IPS-15b (cell line): Measurements from ENCODE around the gene RSPH9.

ENCODE experiments used
- H3K27me3 ChIP-seq: one replicate; pipeline ENCODE4 v1.6.1; 2013; ENCODE audit warnings: low read length; ENCODE audit not compliant: control insufficient read depth, insufficient read depth
- H3K36me3 ChIP-seq: one replicate; pipeline ENCODE4 v1.6.1; 2013; ENCODE audit warnings: low read length; ENCODE audit not compliant: control insufficient read depth, insufficient read depth
- H3K4me1 ChIP-seq: one replicate; pipeline ENCODE4 v1.6.1; 2013; ENCODE audit warnings: mild to moderate bottlenecking, low read length; ENCODE audit not compliant: control insufficient read depth, insufficient read depth
- H3K4me3 ChIP-seq: one replicate; pipeline ENCODE4 v1.5.1; 2013; ENCODE audit warnings: low read depth, low read length
- H3K9ac ChIP-seq: one replicate; pipeline ENCODE4 v1.6.1; 2013; ENCODE audit warnings: low read depth, mild to moderate bottlenecking, low read length
- H3K9me3 ChIP-seq: one replicate; pipeline ENCODE4 v1.6.1; 2013; ENCODE audit warnings: mild to moderate bottlenecking, low read length; ENCODE audit not compliant: control insufficient read depth, insufficient read depth

Gene RSPH9

GRCh38 chr6:43671801-43672690, 27.2 kb downstream of the RSPH9 start:
- H3K27me3 ChIP-seq, result no peaks in the 10 kb centered on the region
- no peak overlapping the region for H3K9ac ChIP-seq
- H3K9me3 ChIP-seq, result no peaks in the 10 kb centered on the region
- H3K4me1 ChIP-seq, result peaks cover 11% of the 10 kb centered on the region
- H3K36me3 ChIP-seq, result peaks cover 45% of the 10 kb centered on the region
- H3K4me3 ChIP-seq, result no peak overlapping the region

DNA sequence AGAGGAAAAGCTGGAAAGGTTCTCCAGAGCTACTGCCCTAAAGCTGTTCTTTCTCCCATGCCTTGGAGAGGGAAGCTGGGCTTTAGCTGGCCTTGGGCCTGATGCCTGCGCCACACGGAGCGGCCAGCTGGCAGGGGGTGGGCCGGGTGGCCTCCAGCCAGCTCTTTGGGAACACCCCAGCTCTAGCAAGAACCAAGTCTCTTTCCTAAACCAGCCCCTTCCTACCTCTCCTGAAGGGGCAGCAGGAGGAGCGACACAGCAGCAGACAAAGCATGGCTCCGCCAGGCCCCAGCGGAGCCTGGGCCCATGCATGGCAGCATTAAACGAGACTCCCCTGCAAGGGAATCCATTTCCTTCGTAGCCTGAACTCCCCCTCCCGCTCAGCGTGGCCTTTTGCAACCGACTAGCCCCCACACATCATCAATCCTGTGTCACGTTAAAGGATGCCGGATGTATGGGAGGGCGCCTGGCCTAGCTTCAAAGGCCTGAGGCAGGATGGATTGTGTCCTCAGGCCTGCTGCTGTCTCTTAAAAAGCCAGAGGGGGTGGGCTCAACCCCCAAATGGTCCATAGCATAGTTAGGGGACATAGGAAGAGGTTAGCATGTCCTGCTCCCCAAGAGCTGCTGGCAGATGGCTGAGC, 28.7 kb downstream of the RSPH9 start:
- H3K9me3 ChIP-seq, result no peaks in the 10 kb centered on the region
- H3K36me3 ChIP-seq, result peaks cover 57% of the 10 kb centered on the region
- no peaks in the 10 kb centered on the region for H3K27me3 ChIP-seq
- H3K9ac ChIP-seq, result no peak overlapping the region
- H3K4me1 ChIP-seq, result peaks cover 3% of the 10 kb centered on the region
- no peak overlapping the region for H3K4me3 ChIP-seq

DNA sequence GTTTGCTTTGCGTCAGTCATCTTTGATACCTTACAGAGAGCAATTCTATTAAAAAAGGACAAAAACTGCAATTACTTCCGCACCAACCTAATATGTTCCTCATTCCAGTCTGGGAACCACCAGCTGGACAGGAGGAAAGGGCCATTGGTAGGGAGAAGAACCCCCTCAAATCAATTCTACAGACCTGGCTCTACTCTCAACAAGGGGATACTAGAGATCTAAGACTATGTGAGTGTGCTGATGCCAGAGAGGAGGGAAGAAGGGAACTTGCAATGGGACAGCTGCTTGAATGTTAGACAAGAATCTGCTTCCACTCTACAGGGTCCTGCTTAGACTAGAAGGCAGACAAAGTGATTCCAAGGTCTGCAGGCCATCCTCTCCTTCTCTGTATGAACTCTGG, 29.5 kb downstream of the RSPH9 start:
- Histone ChIP-seq H3K4me1 (no peaks in the 10 kb centered on the region), H3K27me3 (no peaks in the 10 kb centered on the region), H3K4me3 (no peak overlapping the region), H3K9ac (no peak overlapping the region), H3K9me3 (no peaks in the 10 kb centered on the region), H3K36me3 (peaks cover 62% of the 10 kb centered on the region)

GRCh38 chr6:43674921-43675320, 30.1 kb downstream of the RSPH9 start:
- Histone ChIP-seq H3K27me3 (no peaks in the 10 kb centered on the region), H3K9me3 (no peaks in the 10 kb centered on the region), H3K4me1 (no peaks in the 10 kb centered on the region), H3K9ac (no peak overlapping the region), H3K4me3 (no peak overlapping the region), H3K36me3 (peaks cover 66% of the 10 kb centered on the region)

GRCh38 chr6:43676962-43677606, 32.2 kb downstream of the RSPH9 start:
- Histone ChIP-seq H3K27me3 (no peaks in the 10 kb centered on the region), H3K4me3 (no peak overlapping the region), H3K9ac (no peak overlapping the region), H3K9me3 (no peaks in the 10 kb centered on the region), H3K36me3 (peaks cover 58% of the 10 kb centered on the region), H3K4me1 (no peaks in the 10 kb centered on the region)

DNA sequence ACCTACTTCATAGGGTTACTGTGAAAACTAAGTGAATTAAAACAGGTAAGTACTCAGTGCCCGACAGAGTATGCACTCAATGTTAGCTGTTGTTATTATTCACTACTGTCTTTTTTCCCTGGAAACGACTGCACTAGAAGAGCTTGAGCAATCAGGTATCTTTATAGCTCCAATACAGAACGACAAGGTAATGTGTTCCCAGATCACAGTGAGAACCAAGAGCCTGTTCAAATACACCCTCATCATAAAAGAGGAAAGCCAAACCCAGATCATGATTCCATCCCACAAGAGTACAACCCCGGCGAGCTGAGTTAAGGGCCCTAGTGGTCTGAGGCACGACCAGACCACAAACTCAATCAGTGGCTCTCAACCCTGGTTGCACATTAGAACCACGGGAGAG, 32.9 kb downstream of the RSPH9 start:
- Histone ChIP-seq H3K4me3 (no peak overlapping the region), H3K9me3 (no peaks in the 10 kb centered on the region), H3K36me3 (peaks cover 55% of the 10 kb centered on the region), H3K4me1 (no peaks in the 10 kb centered on the region), H3K9ac (no peak overlapping the region), H3K27me3 (no peaks in the 10 kb centered on the region)

DNA sequence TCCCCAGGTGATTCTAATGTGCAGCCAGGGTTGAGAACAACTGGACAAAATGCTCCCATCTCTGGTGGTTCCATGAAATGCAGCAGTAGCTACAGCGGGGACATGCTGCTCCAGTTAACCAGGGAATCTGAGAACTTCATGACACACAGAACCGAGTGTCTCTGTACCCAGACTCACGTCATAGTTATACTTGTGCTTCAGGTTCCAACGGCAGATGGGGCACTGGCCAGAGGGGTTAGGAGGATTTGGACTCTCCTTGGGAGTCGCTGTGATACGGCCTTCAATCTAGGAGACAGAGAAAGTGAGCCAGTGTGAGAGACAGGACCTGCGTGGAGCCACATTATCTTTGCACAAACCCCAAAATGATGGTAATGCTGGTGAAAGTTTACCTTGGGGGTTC, 33.5 kb downstream of the RSPH9 start:
- Histone ChIP-seq H3K9ac (no peak overlapping the region), H3K9me3 (no peaks in the 10 kb centered on the region), H3K4me1 (no peaks in the 10 kb centered on the region), H3K27me3 (no peaks in the 10 kb centered on the region), H3K4me3 (no peak overlapping the region), H3K36me3 (peaks cover 51% of the 10 kb centered on the region)

DNA sequence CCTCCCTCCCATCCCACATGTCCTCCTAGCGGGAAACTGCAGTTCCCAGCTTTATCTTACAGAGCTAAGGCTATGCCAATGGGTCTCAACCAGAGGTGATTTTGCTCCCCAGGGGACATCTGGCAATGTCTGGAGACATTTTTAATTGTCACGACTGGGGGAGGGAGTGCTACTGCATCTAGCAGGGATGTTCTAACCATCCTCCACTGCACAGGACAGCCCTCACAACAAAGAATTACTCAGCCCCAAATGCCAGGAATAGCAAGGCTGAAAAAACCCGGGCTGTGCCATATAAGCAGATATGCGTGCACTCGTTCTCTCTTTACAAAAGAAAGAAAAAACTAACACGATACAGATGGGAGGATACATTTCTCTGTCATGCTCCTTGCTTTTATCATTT, 34.2 kb downstream of the RSPH9 start:
- Histone ChIP-seq H3K36me3 (peaks cover 44% of the 10 kb centered on the region), H3K4me3 (no peak overlapping the region), H3K27me3 (no peaks in the 10 kb centered on the region)

DNA sequence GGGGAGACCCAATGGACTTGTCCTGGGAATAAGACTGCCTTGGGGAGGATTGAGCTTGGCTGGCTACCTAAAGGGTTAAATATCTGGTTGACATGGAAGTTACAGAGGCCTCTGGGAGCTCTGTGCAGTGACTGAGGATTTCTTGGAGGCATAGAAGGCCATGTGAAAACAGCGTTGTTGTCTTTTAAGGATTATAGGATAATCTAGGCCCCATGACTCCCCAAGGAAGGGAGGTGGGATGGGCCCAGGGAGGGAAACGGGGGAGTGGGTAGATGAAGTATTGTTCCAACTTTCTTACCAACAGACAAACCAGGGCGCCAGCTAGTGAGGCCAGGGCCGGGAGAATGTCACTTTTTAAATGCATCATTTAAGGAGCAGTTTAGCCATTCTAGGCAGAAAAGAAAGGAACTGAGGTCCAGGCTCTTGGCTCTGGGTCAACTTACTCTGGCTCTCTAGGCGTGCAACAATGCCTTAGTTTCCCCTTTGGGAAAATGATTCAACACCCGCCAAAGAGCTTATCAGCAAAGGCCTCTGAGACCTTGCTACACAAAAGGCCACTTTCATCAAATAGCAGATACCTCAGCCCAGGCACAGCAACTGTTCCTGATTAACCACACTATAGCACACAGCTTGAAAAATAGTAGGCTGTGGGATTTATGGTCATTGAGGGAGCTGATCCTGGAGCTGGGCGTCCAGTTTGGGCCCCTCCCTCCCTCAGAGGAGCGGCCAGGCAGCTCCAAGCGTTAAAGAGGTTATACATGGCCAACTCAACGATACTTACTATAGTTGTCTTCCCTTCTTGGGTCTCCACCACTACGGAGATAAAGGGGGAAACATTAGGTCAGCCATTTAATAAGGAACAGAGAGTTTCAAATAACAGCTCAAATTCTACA, 35.7 kb downstream of the RSPH9 start:
- H3K36me3 ChIP-seq, result peaks cover 30% of the 10 kb centered on the region
- no peak overlapping the region for H3K9ac ChIP-seq
- no peaks in the 10 kb centered on the region for H3K4me1 ChIP-seq
- no peaks in the 10 kb centered on the region for H3K27me3 ChIP-seq
- no peak overlapping the region for H3K4me3 ChIP-seq
- H3K9me3 ChIP-seq, result no peaks in the 10 kb centered on the region

More for the DNA sequence above, 34.2 kb downstream of the RSPH9 start:
- no peaks in the 10 kb centered on the region for H3K9me3 ChIP-seq
- H3K9ac ChIP-seq, result no peak overlapping the region
- no peaks in the 10 kb centered on the region for H3K4me1 ChIP-seq

- Histone ChIP-seq H3K4me1 (no peaks in the 10 kb centered on the region), H3K9me3 (no peaks in the 10 kb centered on the region), H3K4me3 (no peak overlapping the region), H3K27me3 (no peaks in the 10 kb centered on the region), H3K9ac (no peak overlapping the region), H3K36me3 (peaks cover 29% of the 10 kb centered on the region)
Measured at GRCh38 chr6:43681303-43681702, 36.5 kb downstream of the RSPH9 start.

DNA sequence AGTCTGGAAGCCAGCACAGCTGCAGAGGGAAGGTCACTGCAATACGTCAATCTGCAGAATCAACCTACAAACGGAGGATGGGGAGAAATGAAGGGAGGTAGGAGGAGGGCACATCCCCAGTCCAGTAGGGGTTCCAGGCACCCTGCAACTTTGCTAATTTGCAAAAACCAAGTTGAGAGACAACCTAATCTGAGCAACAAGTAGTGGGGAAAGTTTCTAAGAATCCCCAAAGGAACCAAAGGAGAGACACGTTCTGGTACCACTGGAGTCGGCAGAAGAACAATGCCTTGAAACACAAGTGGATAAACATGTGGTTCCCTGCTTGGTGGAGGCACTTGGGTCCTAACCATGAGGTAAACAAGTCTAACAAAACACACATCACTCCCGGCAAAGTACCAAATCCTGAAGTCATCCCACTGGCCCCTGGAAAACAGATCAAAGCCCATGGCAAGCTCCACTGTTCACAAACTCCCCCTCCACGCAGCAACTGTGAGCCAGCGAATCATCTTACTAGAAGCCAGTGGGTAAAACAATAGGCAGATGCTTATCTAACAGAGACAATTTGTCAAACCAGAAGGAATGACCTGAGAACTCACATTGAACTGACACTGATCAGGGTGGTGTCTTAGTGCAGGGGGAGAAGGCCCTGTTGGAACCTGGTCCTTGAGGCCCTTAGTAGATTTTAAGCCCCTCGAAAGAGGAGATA, 38.0 kb downstream of the RSPH9 start:
- Histone ChIP-seq H3K9me3 (no peaks in the 10 kb centered on the region), H3K4me3 (no peak overlapping the region), H3K27me3 (no peaks in the 10 kb centered on the region), H3K36me3 (peaks cover 25% of the 10 kb centered on the region), H3K4me1 (no peaks in the 10 kb centered on the region), H3K9ac (no peak overlapping the region)
